H1 (cell line): ENCODE measurements around the gene AMN1. TPM values are rescaled to one million over a fixed set of nuclear protein-coding genes. Genes with fewer than 3 reads are reported as not detected.

Experiments
- CTCF ChIA-PET: fragments of 300-600 bp; sonication (Branson Sonifier 250); formaldehyde crosslinking; loops from one replicate; lab custom pipeline; 2021; ENCODE audit not compliant: partially characterized antibody; lab: Charles Lee
- POLR2A ChIA-PET: fragments of 300-600 bp; sonication (Branson Sonifier 250); formaldehyde crosslinking; loops from one replicate; lab custom pipeline; 2021; ENCODE audit warnings: inconsistent platforms; ENCODE audit not compliant: partially characterized antibody; lab: Charles Lee
- DNase-seq, 2 experiments: peaks; one replicate each; pipeline versions ENCODE4 v3.0.0 to v3.0.0-alpha.2; 2010 to 2022; ENCODE audit warnings: low spot score in 2 of 2, low read depth in 1 of 2, mixed read lengths in 1 of 2
- FAIRE-seq: peaks from 2 replicates; lab custom pipeline; 2011; peaks lifted over from hg19 to GRCh38; lab: Jason Lieb, UNC
- H2AFZ ChIP-seq: 2 replicates; pipeline ENCODE4 v1.8.1; 2012; ENCODE audit warnings: low read length, inconsistent platforms
- H2AK5ac ChIP-seq: 2 replicates; pipeline ENCODE4 v1.6.1; 2013; ENCODE audit warnings: low read depth, low read length
- H2BK120ac ChIP-seq: replicated peaks from 2 replicates; pipeline ENCODE3; 2013; ENCODE audit warnings: low read depth, low read length, inconsistent platforms
- H2BK12ac ChIP-seq: 2 replicates; pipeline ENCODE4 v1.6.1; 2013; ENCODE audit warnings: low read depth, low read length
- H2BK15ac ChIP-seq: 2 replicates; pipeline ENCODE4 v1.6.1; 2013; ENCODE audit warnings: low read length
- H2BK20ac ChIP-seq: 2 replicates; pipeline ENCODE4 v1.6.1; 2013; ENCODE audit warnings: low read length
- H2BK5ac ChIP-seq: 2 replicates; pipeline ENCODE4 v1.6.1; 2013; ENCODE audit warnings: low read depth, low read length
- H3K14ac ChIP-seq: 2 replicates; pipeline ENCODE4 v1.6.1; 2013; ENCODE audit warnings: inconsistent platforms; ENCODE audit not compliant: insufficient read length
- H3K18ac ChIP-seq: 2 replicates; pipeline ENCODE4 v1.6.1; 2013; ENCODE audit warnings: low read length; ENCODE audit errors: extremely low read depth
- H3K23ac ChIP-seq: 2 replicates; pipeline ENCODE4 v1.6.1; 2013; ENCODE audit warnings: inconsistent platforms; ENCODE audit not compliant: insufficient read length
- H3K23me2 ChIP-seq: 2 replicates; pipeline ENCODE4 v1.6.1; 2013; ENCODE audit warnings: low read depth, low read length
- H3K27ac ChIP-seq: 2 replicates; pipeline ENCODE4 v1.6.1; 2011; ENCODE audit warnings: low read depth, low read length, inconsistent platforms
- H3K27me3 ChIP-seq, 4 experiments: replicated peaks in 1 of 4; 1 replicate in 1 of 4; 2 replicates in 3 of 4; pipeline versions ENCODE4 v1.6.1 to v1.8.1; 2011 to 2013; ENCODE audit warnings: low read length in 3 of 4, mild to moderate bottlenecking in 3 of 4, inconsistent platforms in 2 of 4, mixed read lengths in 2 of 4, moderate library complexity in 1 of 4; ENCODE audit not compliant: control insufficient read depth in 3 of 4, insufficient read depth in 3 of 4; ENCODE audit errors: extremely low read depth in 1 of 4
- H3K36me3 ChIP-seq, 4 experiments: 2 replicates each; pipeline versions ENCODE4 v1.6.1 to v1.8.1; 2011 to 2013; ENCODE audit warnings: mild to moderate bottlenecking in 4 of 4, low read length in 3 of 4, moderate library complexity in 2 of 4, control low read depth in 1 of 4, inconsistent platforms in 1 of 4; ENCODE audit not compliant: insufficient read depth in 4 of 4, control insufficient read depth in 2 of 4
- H3K4ac ChIP-seq: replicated peaks from 2 replicates; pipeline ENCODE3; 2013; ENCODE audit warnings: low read length, low read depth, mixed read lengths, inconsistent platforms; ENCODE audit not compliant: insufficient read length
- H3K4me1 ChIP-seq, 4 experiments: replicated peaks in 1 of 4; 1 replicate in 1 of 4; 2 replicates in 3 of 4; pipeline versions ENCODE4 v1.6.1 to v1.8.1; 2011 to 2013; ENCODE audit warnings: low read length in 3 of 4, inconsistent platforms in 2 of 4, mixed read lengths in 1 of 4; ENCODE audit not compliant: insufficient read depth in 4 of 4, control insufficient read depth in 3 of 4
- H3K4me2 ChIP-seq, 2 experiments: 2 replicates each; pipeline versions ENCODE4 v1.6.1 to v1.8.1; 2011 to 2013; ENCODE audit warnings: low read depth in 2 of 2, low read length in 2 of 2, control low read depth in 1 of 2, inconsistent platforms in 1 of 2, mild to moderate bottlenecking in 1 of 2; ENCODE audit not compliant: insufficient read depth in 1 of 2
- H3K4me3 ChIP-seq, 4 experiments: fragments of 200-600, 300-600 bp in 1 of 4; sonication (generic), shearing (Covaris generic), sonication (Bioruptor Twin) in 1 of 4; 2 replicates each; pipeline versions ENCODE4 v1.5.1 to v1.8.1; 2011 to 2016; ENCODE audit warnings: low read length in 4 of 4, low read depth in 3 of 4, control low read depth in 2 of 4, inconsistent platforms in 2 of 4, mild to moderate bottlenecking in 2 of 4, mixed read lengths in 1 of 4, moderate library complexity in 1 of 4; ENCODE audit not compliant: insufficient read depth in 2 of 4; ENCODE audit errors: extremely low read depth in 1 of 4
- H3K56ac ChIP-seq: replicated peaks from 2 replicates; pipeline ENCODE3; 2013; ENCODE audit warnings: low read depth, mild to moderate bottlenecking, mixed read lengths, low read length, inconsistent platforms; ENCODE audit not compliant: insufficient read length
- H3K79me1 ChIP-seq: 2 replicates; pipeline ENCODE4 v1.6.1; 2013; ENCODE audit warnings: low read depth, low read length, control low read depth
- H3K79me2 ChIP-seq, 2 experiments: 2 replicates each; pipeline versions ENCODE4 v1.6.1 to v1.8.1; 2012 to 2013; ENCODE audit warnings: low read length in 2 of 2, mild to moderate bottlenecking in 2 of 2, inconsistent platforms in 1 of 2; ENCODE audit not compliant: insufficient read depth in 2 of 2, control insufficient read depth in 1 of 2
- H3K9ac ChIP-seq, 4 experiments: replicated peaks in 1 of 4; 1 replicate in 1 of 4; 2 replicates in 3 of 4; pipeline versions ENCODE4 v1.6.1 to v1.8.1; 2011 to 2013; ENCODE audit warnings: low read depth in 3 of 4, low read length in 3 of 4, control low read depth in 2 of 4, mild to moderate bottlenecking in 2 of 4, moderate library complexity in 2 of 4, inconsistent platforms in 1 of 4; ENCODE audit errors: extremely low read depth in 1 of 4
- H3K9me3 ChIP-seq, 2 experiments: 2 replicates each; pipeline versions ENCODE4 v1.6.1 to v1.8.1; 2012 to 2013; ENCODE audit warnings: mild to moderate bottlenecking in 2 of 2, moderate library complexity in 2 of 2, control low read depth in 1 of 2, inconsistent platforms in 1 of 2, low read depth in 1 of 2, low read length in 1 of 2, mixed read lengths in 1 of 2; ENCODE audit not compliant: insufficient read depth in 2 of 2
- H4K20me1 ChIP-seq, 2 experiments: replicated peaks in 1 of 2; 2 replicates each; pipeline versions ENCODE3 to v1.8.1; 2011 to 2013; ENCODE audit warnings: inconsistent platforms in 2 of 2, low read length in 2 of 2, mild to moderate bottlenecking in 1 of 2; ENCODE audit not compliant: insufficient read depth in 2 of 2, control insufficient read depth in 1 of 2
- H4K5ac ChIP-seq: 2 replicates; pipeline ENCODE4 v1.6.1; 2013; ENCODE audit warnings: low read length, low read depth, mixed read lengths, inconsistent platforms; ENCODE audit not compliant: insufficient read length
- H4K8ac ChIP-seq: 2 replicates; pipeline ENCODE4 v1.8.0; 2013; ENCODE audit warnings: mild to moderate bottlenecking, moderate library complexity, low read length, inconsistent platforms; ENCODE audit not compliant: insufficient read depth; ENCODE audit errors: extremely low read depth
- H4K91ac ChIP-seq: replicated peaks from 2 replicates; pipeline ENCODE3; 2013; ENCODE audit warnings: low read length, mixed read lengths, inconsistent platforms; ENCODE audit not compliant: insufficient read length
- ATF3 ChIP-seq: IDR thresholded peaks from 2 replicates; pipeline ENCODE4 v1.6.1; 2011; ENCODE audit warnings: low read depth, mild to moderate bottlenecking, low read length; ENCODE audit not compliant: insufficient read depth
- BACH1 ChIP-seq: IDR thresholded peaks from 2 replicates; pipeline ENCODE4 v1.6.1; 2012; ENCODE audit warnings: low read length, improper control_type of control experiment
- RBBP5 ChIP-seq: IDR thresholded peaks from 2 replicates; pipeline ENCODE4 v1.7.1; 2012; ENCODE audit warnings: low read depth, mild to moderate bottlenecking, inconsistent platforms, low read length, moderate library complexity, borderline replicate concordance
- WGBS, 2 experiments: shearing (Covaris generic) in 1 of 2; methylation state at CpG; one replicate each; pipeline versions ENCODE4 v1.1.6 to v1.1.7; 2013 to 2015; ENCODE audit warnings: low lambda C conversion rate in 2 of 2, mixed read lengths in 2 of 2, inconsistent platforms in 1 of 2, low coverage in 1 of 2, missing lambda C conversion rate in 1 of 2; ENCODE audit not compliant: insufficient replicate concordance in 2 of 2, insufficient coverage in 1 of 2, insufficient read length in 1 of 2; ENCODE audit errors: extremely low coverage in 1 of 2, missing lambda C conversion rate in 1 of 2; 5-methylcytosine and 5-hydroxymethylcytosine counted together
- polyA plus RNA-seq, 7 experiments: library from polyadenylated mRNA; depleted of rRNA in 3 of 7; stranded (reverse) in 5 of 7; unstranded in 2 of 7; fragments of >200 nt in 5 of 7; fragments of 200-250 nt in 2 of 7; gene quantifications; 1 replicate in 5 of 7; 2 replicates in 1 of 7; 4 replicates in 1 of 7; pipeline versions ENCODE4 v1.2.1 to v1.2.3, GENCODE V29; 2011 to 2013; ENCODE audit warnings: missing spikeins in 2 of 7, mixed read lengths in 2 of 7
- total RNA-seq: library from RNA; stranded (reverse); fragmentation: NEBNext Ultra II Directional; extraction: Animal tissue kit (Norgen Biotek cat#: 25700); gene quantifications from 2 replicates; pipeline ENCODE4 v1.2.1, GENCODE V29; 2021

Gene AMN1
- total and polyA plus RNA-seq, 2 of the 8 experiments (the other 6 are each of a cell fraction or from before 2014, with no cell fraction given), result 7.5 to 13.8 TPM

- 0 out of 2 replicates have a peak overlapping the region, but pooled peaks have one; percentile 54 for H2BK12ac ChIP-seq
- no peak overlapping the region for H2BK120ac ChIP-seq
- no peak overlapping the region for H2BK20ac ChIP-seq
- no peak overlapping the region for H3K4me2 ChIP-seq
- no peaks in the 10 kb centered on the region for H3K4me1 ChIP-seq
- H4K5ac ChIP-seq, result no peak overlapping the region
- H4K20me1 ChIP-seq, result no peaks in the 10 kb centered on the region
- H3K36me3 ChIP-seq, result peaks cover 0 to 6% (median 1%) of the 10 kb centered on the region in 4 experiments; a peak in 3 of 8 replicates
- no peak overlapping the region for H4K91ac ChIP-seq
- TF ChIP-seq ATF3 (no peak), BACH1 (no peak), RBBP5 (no peak)
- H3K56ac ChIP-seq, result no peak overlapping the region
- H2BK5ac ChIP-seq, result no peak overlapping the region
- H3K23ac ChIP-seq, result no peak overlapping the region
- H3K4me3 ChIP-seq, result no peak overlapping the region
- ChIA-PET CTCF (no interaction called here), POLR2A (no interaction called here)
- no peak overlapping the region for H3K14ac ChIP-seq
- no peaks in the 10 kb centered on the region for H3K79me1 ChIP-seq
- no peak for DNase-seq
- FAIRE-seq, result no peak
- no peaks in the 10 kb centered on the region for H3K27me3 ChIP-seq
- 88% methylated on average over 4 of the region's 4 CpGs; no CpG with 5 or more reads in 1 of the 2 experiments for WGBS, 2 experiments
- no peak overlapping the region for H2BK15ac ChIP-seq
- H3K9ac ChIP-seq, result no peak overlapping the region
- no peak overlapping the region for H3K4ac ChIP-seq
- H4K8ac ChIP-seq, result no peak overlapping the region
- no peak overlapping the region for H3K18ac ChIP-seq
- no peaks in the 10 kb centered on the region for H3K79me2 ChIP-seq
- no peaks in the 10 kb centered on the region for H3K23me2 ChIP-seq
- H3K27ac ChIP-seq, result no peak overlapping the region
- no peak overlapping the region for H2AFZ ChIP-seq
- no peak overlapping the region for H2AK5ac ChIP-seq
- H3K9me3 ChIP-seq, result peaks cover 11 to 13% of the 10 kb centered on the region in 2 experiments; a peak in 3 of 4 replicates
Measured at GRCh38 chr12:31672521-31672920, 56.3 kb downstream of the AMN1 start.
